ENCODE measurements around the gene MPRIP. TPM values are rescaled to one million over a fixed set of nuclear protein-coding genes. Genes with fewer than 3 reads are reported as not detected.

MPRIP gene
- total RNA-seq, 1 donor, result 127 TPM

DNA sequence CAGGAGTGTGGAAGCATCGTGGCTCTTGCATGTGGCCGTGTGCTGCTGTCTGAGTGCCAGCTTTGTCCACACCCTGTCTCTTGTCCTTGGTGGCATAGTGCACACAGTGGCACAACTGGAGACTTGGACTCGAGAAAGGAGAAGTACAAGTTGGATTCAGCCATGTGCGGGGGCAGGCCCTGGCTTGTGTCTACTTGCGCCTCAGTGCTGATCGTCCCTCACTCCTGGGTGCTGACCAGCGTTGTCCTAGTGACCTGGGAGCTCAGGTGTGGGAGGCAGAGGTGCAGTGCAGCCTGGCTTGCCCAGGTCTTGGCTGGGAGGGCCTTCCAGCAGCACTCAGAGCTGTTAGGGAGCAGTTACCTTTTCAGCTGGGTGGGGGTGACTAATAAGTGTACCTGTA, 20.6 kb downstream of the MPRIP start:
- DNase-seq (ENCODE audit: low read depth in 2 of 3, low spot score in 2 of 3), result peak in 1 of 3 donors; percentile 29

DNA sequence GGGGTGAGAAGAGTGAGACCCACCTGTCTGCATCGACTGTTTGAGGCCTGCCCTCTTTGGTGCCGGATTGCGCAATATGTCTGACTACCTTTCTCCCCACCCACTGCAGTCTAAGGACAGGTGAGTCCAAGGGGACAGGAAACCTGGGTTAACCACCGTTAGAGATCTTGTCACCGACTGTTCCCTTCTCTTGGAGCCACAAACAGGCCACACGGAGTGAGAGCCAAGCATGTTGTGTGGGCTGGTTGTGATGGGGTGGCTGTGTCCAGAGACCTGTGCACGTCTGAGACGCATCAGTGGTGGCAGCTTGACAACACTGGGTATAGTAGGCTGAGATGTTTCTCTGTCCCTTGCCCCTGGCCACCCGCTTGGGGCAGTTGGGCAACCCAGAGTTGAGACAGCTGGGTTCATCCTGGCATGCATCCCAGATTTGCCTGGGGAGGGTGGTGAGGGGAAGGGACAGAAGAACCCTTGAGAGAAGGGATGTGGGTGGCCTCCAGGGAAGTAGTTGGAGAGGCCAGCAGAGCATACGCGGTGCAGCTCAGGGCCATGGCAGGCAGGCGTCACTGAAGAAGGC, 21.4 kb downstream of the MPRIP start:
- DNase-seq (ENCODE audit: low read depth in 2 of 3, low spot score in 2 of 3), result no peak

DNA sequence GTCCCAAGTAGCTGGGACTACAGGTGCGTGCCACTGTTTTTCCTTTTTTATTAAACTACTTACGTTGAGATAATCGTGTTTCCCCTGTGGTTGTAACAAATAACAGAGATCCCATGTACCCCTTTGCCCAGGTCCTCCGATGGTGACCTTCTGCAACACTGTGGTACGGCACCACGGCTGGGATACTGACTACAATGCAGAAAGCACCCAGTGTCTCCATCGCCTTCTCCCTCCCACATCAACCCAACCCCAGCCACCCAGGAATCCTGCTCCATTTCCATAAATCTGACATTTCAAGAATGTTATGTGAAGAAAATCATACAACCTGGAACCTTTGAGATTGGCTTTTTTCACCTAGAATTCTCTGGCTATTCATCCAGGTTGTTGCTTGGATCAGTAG, 22.1 kb downstream of the MPRIP start:
- DNase-seq (ENCODE audit: low read depth in 2 of 3, low spot score in 2 of 3), result no peak

DNA sequence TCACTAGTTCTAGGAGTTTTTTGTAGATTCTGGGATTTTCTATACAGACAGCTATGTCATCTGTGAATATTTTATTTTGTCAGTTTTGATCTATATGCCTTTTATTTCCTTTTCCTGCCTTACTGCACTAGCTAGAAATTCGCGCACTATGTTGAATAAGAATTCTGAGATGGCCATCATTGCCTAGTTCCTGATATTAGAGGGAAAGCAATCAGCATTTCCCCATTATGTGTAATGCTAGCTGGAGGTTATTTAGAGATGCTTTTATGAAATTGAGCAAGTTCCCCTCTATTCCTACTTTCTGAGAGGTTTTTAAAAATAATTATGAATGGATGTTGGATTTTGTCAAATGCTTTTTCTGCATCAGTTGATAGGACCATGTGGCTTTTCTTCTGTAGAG, 23.8 kb downstream of the MPRIP start:
- no peak for DNase-seq (ENCODE audit: low read depth in 2 of 3, low spot score in 2 of 3)

DNA sequence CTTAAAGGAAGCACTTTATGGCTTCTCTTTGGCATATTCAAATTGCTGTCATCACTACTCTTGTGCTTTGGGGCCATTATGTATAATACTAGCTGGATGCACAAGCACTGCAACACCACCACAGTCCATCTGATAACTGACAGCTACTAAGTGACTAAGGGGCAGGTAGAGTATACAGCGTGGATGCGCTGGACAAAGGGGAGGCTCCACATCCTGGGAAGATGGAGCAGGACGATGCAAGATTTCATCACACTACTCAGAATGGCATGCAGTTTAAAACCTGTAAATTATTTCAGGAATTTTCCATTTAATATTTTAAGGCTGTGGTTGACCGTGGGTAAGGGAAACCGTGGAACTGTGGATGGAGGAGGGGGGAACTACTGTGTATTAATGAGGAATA, 25.0 kb downstream of the MPRIP start:
- DNase-seq (ENCODE audit: low read depth in 2 of 3, low spot score in 2 of 3), result no peak

DNA sequence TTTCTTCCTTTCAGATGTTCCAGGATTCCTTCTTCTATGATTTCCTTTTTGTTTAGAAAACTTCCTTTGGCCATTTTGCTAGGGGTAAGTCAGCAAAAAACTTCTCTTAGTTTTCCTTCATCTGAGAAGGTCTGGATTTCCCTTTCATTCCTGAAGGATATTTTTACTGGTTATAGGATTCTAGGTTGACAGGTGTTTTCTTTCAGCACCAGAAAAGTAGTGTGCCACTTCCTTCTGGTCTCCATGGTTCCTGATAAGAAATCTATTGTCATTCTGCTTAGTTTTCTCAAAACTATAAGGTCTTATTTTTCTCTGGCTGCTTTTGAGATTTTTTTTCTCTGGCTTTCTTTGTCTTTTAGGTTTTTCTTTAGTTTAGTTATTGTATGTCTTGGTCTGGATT, 27.6 kb downstream of the MPRIP start:
- no peak for DNase-seq (ENCODE audit: low read depth in 2 of 3, low spot score in 2 of 3)

DNA sequence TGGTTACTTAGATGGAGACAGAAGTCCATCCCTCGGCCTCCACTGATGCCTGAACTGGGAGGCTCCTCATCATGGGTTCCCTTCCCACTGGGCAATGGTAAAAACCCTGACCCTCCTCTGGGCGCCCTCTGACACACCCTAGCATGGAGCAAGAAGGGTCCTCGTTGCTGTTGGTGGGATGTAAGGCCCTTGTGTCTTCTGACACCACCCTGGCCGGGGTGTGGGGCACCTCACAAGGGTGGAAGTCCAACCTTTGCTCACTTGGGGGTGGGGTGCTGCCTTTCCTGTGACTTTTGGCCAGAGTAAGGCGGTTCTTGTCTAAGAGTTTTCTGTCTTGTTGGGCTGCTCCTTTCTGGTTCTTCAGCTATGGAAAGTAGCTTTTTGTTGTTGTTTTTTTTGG, 28.7 kb downstream of the MPRIP start:
- DNase-seq (ENCODE audit: low read depth in 2 of 3, low spot score in 2 of 3), result no peak

DNA sequence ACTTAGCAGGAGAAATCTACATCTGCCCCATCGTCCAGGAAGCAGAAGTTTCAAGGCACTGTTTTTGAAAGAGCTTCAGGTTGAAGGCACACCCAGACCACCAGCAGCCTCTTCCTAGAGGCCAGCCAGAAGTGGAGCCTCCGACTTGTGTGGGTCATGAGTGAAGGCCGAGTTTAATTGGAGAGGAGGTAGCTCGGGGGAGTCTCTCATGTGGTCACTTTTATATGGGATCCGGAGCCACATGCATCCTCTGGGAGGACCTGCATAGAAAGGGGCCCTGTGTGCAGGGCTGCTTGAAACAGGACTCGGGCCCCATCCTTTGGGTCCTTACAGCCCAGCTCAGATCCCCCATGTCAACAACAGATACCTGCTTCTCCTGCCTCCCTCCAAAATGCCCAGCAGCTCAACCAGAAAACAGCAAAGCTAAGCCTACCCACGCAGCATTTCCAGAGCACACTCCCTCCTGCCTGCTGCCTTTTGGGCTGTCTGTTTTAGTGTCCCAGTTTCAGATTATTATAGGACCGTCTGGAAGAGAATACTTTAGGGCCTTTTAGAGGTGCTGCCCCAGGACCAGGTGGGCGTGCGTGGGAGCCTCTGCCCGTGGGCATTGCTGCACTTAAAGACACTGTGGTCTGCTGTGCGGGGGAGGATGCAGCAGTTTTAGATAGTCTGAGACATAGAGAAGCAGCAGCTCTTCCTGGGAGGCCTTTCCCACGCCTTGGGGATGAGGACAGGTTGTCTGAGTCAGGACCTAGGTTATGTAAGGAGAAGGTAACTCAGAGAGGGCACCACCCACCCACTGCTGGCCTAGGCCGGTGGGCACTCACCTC, 29.5 kb downstream of the MPRIP start:
- DNase-seq (ENCODE audit: low read depth in 2 of 3, low spot score in 2 of 3), result no peak

DNA sequence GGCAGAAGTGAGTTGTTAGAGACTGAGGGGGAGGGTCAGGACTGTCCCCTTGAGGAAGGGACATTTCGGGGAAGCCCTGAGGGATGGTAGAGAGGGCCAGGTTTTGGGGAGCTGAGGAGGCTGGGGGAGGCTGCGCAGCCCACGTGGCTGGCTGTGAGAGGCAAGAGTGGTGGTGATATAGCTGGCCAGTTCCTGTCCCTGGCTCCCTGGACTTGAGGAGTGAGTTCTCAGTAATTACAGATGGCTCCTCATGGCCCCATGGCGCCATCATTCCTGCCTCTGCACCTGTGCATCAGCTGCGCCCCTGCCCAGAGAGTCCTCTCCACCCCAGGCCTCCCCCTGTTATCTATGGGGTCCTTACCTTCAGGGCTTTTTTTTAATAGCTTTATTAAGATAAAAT, 30.3 kb downstream of the MPRIP start:
- DNase-seq (ENCODE audit: low read depth in 2 of 3, low spot score in 2 of 3), result no peak

DNA sequence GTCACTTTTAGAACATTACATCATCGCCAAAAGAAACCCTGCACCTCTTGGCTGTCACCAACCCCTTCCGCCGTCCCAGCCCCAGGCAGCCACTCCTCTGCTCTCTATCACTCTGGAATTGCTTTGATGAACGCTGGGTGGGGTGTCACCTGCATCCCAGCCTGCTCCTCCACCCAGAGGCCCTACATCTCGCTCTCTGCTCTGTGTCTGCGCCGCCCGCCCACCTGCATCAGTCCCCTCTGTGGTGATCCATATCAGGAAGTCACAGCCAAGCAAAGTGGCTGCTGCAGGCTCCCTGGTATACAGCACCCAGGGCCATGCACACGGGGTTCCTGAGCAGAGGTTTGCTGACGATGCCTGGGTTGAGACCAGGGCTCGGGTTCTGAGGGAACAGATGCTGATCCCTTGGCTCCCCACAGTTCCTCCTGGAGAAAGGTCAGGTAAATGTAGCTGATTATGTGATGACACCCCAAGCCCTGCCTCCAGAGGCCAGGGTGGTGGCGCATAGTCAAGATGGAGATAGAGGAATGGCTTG, 30.8 kb downstream of the MPRIP start:
- DNase-seq (ENCODE audit: low read depth in 2 of 3, low spot score in 2 of 3), result no peak

DNA sequence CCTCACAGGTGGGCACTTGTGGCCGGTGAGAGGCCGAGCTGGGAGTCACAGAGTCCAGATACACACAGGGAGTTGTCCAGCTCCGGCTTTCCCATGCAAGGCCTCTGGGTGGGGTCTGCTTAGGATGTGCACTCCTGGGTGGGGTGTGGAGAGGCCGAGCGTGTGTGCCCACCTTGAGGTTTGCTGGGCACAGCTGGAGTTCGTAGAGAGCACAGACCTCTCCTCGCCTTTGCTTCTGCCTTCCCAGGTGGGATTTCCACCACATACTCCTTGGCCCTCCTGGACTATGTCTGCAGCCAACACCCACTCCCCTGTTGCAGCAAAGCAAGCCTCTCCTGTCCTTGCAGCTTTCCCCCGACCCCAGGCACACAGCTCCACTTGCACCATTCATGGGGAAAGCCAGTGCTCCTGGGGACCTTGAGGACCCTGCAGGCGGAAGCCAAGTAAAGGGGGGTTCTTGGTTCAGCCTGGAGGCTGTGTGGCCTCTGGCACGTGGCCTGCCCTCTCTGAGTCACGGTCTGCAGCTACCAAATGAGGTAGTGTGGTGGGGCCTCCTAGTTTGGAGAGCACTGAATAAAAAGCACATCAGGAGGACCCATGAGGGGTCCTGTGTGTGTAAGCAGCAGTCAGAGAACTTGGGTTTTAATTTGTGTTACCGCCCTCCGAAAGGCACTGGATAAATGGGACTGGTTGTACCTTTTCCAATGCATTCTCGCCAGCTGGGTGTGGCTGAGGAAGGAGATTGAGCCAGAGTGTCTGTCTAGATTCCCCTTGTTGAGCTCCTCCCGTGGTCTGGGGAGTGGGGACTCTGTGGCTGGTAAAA, 31.5 kb downstream of the MPRIP start:
- no peak for DNase-seq (ENCODE audit: low read depth in 2 of 3, low spot score in 2 of 3)

DNA sequence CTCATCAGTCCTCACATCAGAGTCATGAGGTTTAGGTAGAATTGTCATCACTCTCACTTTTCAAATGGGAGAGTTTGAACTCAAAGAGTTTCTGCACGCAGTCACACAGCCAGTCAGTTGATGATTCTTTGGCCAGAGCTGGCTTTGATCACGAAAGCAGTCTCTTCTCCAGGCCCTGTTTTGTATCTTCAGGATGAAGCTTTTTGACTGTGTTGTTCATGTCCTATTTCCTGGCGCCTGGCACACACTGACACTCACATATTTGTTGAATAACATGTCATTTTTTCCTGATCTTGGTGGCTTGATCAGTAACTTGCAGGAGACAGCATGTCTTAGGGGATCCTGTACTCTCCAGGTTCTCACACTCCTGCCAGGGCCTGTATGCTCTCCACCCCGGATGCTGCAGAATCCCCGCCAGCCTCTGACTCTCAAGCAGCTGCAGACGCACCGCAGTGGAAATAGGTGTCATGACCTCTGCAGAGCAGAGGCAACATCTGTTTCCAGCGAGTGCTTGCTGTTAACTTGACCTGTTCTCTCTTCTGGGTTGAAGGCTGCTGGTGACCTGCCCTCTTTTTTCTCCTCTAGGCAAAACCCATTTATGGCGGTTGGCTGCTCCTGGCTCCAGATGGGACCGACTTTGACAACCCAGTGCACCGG, 33.0 kb downstream of the MPRIP start:
- no peak for DNase-seq (ENCODE audit: low read depth in 2 of 3, low spot score in 2 of 3)

DNA sequence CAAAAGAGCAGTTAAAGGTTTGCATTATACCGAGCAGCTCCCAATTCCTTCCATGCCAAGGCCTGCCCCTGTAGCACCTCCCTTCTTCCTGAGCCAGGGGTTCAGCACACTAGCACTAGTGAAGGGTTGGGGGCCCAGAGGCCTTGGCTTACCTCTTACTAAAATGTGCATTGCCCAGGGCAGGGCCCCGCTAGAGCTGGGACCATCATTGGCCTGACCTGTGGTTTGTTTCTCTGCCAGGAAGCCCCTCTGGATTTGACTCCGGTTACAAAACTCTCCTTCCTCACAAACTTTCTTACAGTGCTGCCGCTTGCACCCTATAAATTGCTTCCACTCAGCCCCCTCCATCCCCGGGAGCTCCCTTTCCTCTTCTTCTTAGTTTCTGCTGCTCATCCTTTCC, 33.8 kb downstream of the MPRIP start:
- DNase-seq (ENCODE audit: low read depth in 2 of 3, low spot score in 2 of 3), result no peak

DNA sequence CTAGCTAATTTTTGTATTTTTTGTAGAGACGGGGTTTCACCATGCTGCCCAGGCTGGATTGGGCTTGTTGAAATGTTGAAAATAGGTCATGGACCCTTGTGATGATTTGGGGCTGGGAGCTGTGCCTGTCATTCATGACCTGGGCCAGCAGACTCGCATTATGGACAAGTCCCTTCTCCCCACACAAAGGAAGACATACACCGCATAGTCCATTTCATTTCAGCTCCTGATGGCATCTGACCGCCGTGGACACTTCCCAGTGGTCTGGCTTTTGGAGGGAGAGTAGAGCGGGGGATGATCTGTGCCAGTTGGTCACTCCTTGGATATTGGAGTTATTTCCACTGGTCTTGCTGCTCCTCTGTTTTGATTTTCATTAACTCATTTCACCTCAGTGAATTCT, 34.8 kb downstream of the MPRIP start:
- no peak for DNase-seq (ENCODE audit: low read depth in 2 of 3, low spot score in 2 of 3)

DNA sequence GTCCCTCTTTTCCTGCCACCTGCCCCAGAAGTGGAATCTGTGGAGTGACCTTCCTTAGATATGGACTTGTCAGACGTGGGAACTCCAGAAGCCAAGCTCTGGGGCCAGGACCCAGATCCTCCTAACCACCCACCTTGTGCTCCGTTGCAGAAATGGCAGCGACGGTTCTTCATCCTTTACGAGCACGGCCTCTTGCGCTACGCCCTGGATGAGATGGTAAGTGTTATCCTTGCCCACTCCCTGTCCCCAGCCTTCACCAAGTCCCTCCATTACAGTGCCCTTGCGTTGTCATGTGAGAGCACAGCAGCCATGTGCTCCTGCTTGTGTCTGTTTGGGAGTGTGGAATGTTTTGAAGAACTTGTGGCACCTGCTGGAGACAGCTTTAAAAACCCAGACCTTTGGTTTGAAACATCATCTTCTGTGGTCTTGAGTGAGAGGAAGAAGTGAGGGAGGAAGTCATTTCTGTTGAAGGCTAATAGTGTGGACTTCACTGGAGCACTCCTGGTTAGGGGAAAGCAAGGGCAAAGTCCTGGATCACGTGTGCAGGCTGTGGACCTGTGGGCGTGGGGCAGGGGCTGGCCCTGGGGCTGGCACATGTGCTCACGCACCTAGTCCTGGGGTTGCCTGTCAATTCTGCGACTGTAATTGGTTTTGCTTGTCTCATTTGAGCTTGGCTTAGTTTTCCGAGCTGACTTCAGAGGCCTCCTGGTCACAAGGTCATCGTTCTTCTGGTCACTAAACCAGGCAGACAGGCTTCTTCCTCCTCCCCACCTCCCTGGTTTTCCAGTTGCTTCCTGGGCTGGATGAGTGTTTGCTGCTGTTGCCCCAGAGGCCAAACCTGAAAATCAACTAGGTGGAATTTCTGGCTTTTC, 35.8 kb downstream of the MPRIP start:
- no peak for DNase-seq (ENCODE audit: low read depth in 2 of 3, low spot score in 2 of 3)

DNA sequence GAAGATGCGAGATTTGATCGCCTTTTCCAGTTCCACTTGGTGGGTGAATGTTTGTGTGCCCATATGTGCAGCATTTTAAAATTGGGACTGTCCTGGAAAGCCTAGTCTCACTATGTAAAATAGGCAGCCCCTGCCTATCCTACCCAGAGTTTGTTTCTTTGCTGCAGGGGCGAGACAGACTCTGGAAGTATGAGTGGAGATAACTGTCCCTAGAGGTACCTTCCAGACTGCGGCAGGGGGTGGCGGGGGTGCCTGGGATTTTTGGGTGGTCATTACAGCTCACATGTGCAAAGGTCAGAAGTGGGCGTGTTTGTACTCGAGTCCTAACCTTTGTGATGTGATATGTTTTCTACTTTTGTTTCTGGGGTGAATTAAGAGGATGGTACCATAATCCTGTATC, 36.6 kb downstream of the MPRIP start:
- no peak for DNase-seq (ENCODE audit: low read depth in 2 of 3, low spot score in 2 of 3)

DNA sequence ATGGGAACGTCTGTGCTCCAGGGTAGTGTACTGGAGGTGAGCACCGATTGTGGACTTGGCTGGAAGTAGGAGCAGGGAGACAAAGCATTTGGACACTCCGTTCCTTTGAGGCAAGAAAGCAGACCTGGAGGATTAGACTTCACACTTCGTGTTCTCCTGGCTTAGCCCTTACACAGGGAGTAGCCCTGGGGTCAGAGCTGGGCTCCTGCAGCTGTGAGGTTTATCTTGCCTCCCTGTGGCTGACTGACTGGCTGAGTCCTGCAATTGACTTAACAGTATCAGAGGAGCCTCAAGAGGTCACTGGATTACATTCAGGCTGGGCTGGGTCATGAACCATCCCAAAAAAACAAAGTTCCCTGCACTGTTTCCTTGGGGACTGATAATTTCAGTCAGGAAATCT, 37.1 kb downstream of the MPRIP start:
- DNase-seq (ENCODE audit: low read depth in 2 of 3, low spot score in 2 of 3), result no peak

DNA sequence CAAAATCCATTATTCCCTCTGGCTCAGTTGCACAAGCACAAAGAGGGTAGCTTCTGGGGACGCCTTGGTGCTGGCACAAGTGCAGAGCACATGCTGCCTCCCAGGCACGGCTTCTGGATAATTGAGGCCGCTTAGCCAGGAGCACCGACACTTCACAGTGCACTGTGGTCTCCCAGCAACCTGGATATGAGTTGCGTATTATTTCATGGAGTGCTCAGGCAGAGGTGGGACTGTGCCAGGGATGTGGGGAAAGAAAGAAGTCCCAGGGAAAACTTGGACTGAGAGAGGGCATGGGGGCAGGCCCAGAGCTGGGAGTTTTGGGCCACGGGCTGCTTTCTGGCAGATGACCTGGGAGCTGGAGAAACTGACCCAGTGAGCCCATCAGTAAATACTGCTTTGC, 37.5 kb downstream of the MPRIP start:
- DNase-seq (ENCODE audit: low read depth in 2 of 3, low spot score in 2 of 3), result no peak

DNA sequence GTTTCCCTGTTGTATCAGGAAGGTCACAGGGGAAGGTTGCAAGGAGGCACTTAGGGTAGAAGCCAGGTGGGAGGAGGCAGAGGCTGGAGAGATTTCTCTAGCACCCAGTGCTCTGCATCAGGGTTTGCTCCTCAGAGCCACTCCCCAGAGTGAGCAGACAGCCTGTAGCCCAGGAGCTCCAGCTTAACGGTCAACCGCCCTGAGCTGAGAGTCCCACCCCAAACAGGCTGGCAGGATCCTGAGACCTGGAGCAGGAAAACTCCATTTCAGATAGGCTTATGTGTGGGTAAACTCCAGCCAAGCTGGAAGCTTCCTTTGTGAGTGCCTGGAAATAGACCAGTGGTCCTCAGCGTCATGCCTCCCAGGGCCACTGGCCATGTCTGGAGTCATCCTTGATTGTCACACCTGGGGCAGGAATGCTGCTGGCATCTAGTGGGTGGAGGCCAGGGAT, 37.9 kb downstream of the MPRIP start:
- no peak for DNase-seq (ENCODE audit: low read depth in 2 of 3, low spot score in 2 of 3)

DNA sequence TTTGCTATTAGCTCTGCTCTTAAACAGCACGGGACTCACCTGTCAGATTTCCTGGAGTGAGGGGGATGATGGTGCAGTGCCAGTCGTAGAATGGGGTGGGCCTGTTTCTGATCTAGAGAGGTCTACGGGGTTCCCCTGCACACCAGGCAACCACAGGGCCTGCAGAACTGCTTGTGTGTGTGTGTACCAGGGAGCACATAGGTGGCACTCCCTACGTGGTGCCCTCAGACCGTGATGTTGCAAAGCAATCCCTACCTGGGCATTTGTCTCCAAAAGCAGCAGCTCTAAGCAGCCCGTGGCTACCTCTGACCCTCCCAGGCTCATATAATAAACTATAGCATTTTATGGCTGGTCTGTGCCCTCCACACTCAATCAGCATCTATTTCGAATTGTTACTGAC, 38.5 kb downstream of the MPRIP start:
- no peak for DNase-seq (ENCODE audit: low read depth in 2 of 3, low spot score in 2 of 3)

All from hematopoietic multipotent progenitor cell (in vitro differentiated cells).